ENCODE data around the gene TMA7. TPM values are rescaled to one million over a fixed set of nuclear protein-coding genes. Genes with fewer than 3 reads are reported as not detected.

The TMA7 gene
- total and polyA plus RNA-seq, 9 of the 15 experiments (the other 6 are each of a cell fraction or from before 2014, with no cell fraction given): 209 to 1,003 (median 486) TPM

GRCh38 chr3:48439820-48440589 is at the start of gene TMA7, which contains the start of gene CCDC51 (continued):
- TF ChIP-seq BCOR (IDR thresholded peaks at IDR 0.05) (no peak), TAF7 (tag; IDR thresholded peaks at IDR 0.05) (no peak), PCBP1 (IDR thresholded peaks at IDR 0.05; ENCODE audit: low read depth, low read length, poor library complexity, severe bottlenecking) (no peak), WHSC1 (IDR thresholded peaks at IDR 0.05; ENCODE audit: low read length) (no peak), CGGBP1 (CRISPR knock-in tag; IDR thresholded peaks at IDR 0.05) (no peak), ZNF263 (CRISPR knock-in tag; IDR thresholded peaks at IDR 0.05; ENCODE audit: borderline replicate concordance) (peak; percentile 14; the same call in 1 of the 2 replicates), ZNF395 (CRISPR knock-in tag; IDR thresholded peaks at IDR 0.05) (no peak), TEAD2 (tag; IDR thresholded peaks at IDR 0.05) (no peak), ZNF436 (CRISPR knock-in tag; IDR thresholded peaks at IDR 0.05) (no peak), SAP30 (IDR thresholded peaks at IDR 0.05; ENCODE audit: borderline replicate concordance, insufficient read depth, low read depth, low read length, poor library complexity, severe bottlenecking) (peak; percentile 35), TRIM28 (IDR thresholded peaks at IDR 0.05) (no peak), MTA3 (IDR thresholded peaks at IDR 0.05; ENCODE audit: borderline replicate concordance) (peak; percentile 47; the same call in 1 of the 2 replicates), ARNT (IDR thresholded peaks at IDR 0.05) (no peak), NR3C1 (CRISPR knock-in tag; IDR thresholded peaks at IDR 0.05) (no peak), PCBP2 (IDR thresholded peaks at IDR 0.05; ENCODE audit: low read depth, low read length, poor library complexity, severe bottlenecking) (no peak), HEY1 (CRISPR knock-in tag; IDR thresholded peaks at IDR 0.05; ENCODE audit: borderline replicate concordance) (no peak), TFAM (CRISPR knock-in tag; conservative IDR thresholded peaks at IDR 0.05) (no peak), MXD1 (CRISPR knock-in tag; IDR thresholded peaks at IDR 0.05; ENCODE audit: borderline replicate concordance, poor library complexity, severe bottlenecking) (no peak), ZNF133 (CRISPR knock-in tag; IDR thresholded peaks at IDR 0.05) (no peak), SMARCB1 (IDR thresholded peaks at IDR 0.05; ENCODE audit: insufficient read length, low read depth) (no peak), SMAD4 (CRISPR knock-in tag; conservative IDR thresholded peaks at IDR 0.05) (peak; percentile 58), ETV6 (IDR thresholded peaks at IDR 0.05; ENCODE audit: borderline replicate concordance in 1 of 2, low read depth in 2 of 2, low read length in 1 of 2) (no peak), ETV6 (CRISPR knock-in tag; IDR thresholded peaks at IDR 0.05; ENCODE audit: borderline replicate concordance) (no peak), GATAD2B (IDR thresholded peaks at IDR 0.05; ENCODE audit: borderline replicate concordance) (no peak), STAG1 (CRISPR knock-in tag; IDR thresholded peaks at IDR 0.05; ENCODE audit: borderline replicate concordance) (no peak), ZFP36 (IDR thresholded peaks at IDR 0.05; ENCODE audit: low read depth, low read length, partially characterized antibody) (no peak), CREM (IDR thresholded peaks at IDR 0.05; ENCODE audit: low read depth) (peak; percentile 87), KLF10 (CRISPR knock-in tag; IDR thresholded peaks at IDR 0.05) (no peak)

All from K562 (cell line).